HG02623 (cell line): ENCODE results near the gene CALML5.

Experiments
- ATAC-seq: cut with Tn5 transposase; IDR thresholded peaks from one replicate; pipeline ENCODE4 v1.9.1; 2021; ENCODE audit warnings: moderate library complexity; ENCODE audit not compliant: unreplicated experiment

Gene CALML5

GRCh38 chr10:5502571-5503476 lies 3.5 kb upstream of the CALML5 start:
- no peak for ATAC-seq

DNA sequence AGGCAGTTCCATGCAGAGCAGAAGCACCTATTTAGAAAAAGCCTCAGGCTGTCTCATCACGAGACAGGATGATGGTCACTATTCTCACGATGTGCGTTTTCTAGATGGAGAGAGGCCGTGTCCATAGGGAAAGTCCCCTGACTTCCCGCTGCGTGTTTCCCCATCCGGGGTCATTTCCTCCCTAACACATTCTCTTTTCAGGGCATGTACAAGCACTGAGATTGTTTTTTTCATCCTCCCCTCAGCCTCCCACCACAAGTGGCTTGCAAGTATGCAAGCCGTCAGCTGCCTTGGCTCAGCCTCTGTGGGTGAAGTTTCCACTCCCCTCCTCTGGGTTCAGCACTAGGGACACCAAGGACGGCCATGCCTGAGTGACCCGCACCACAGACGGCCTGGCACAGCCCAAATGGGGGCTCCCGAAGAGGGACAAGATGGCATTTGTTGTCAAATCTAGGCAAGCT lies 2.7 kb upstream of the CALML5 start:
- no peak for ATAC-seq

DNA sequence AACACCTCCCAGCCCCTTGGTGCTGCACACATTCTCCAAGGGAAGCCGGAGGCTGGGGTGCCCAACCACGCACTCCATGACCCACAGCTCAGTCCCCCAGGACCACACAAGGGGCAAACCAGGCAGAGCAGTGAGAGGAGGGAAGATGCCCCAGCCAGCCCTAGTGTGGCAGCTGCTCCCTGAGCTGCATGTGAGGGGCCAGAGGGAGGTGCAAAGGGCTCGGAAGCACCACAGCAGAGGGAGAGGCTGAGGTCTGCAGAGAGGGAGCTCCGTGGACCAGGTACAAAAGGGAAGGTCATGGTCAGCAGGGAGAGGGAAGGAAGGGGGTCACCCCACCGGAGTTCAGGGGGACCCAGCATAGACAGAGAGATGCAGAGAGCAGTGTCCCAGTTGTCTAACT lies 1.5 kb upstream of the CALML5 start:
- no peak for ATAC-seq

GRCh38 chr10:5500162-5500670 lies 846 bp upstream of the CALML5 start:
- no peak for ATAC-seq

- no peak for ATAC-seq
These were observed 428 bp downstream of the CALML5 start for GRCh38 chr10:5498791-5499492.

DNA sequence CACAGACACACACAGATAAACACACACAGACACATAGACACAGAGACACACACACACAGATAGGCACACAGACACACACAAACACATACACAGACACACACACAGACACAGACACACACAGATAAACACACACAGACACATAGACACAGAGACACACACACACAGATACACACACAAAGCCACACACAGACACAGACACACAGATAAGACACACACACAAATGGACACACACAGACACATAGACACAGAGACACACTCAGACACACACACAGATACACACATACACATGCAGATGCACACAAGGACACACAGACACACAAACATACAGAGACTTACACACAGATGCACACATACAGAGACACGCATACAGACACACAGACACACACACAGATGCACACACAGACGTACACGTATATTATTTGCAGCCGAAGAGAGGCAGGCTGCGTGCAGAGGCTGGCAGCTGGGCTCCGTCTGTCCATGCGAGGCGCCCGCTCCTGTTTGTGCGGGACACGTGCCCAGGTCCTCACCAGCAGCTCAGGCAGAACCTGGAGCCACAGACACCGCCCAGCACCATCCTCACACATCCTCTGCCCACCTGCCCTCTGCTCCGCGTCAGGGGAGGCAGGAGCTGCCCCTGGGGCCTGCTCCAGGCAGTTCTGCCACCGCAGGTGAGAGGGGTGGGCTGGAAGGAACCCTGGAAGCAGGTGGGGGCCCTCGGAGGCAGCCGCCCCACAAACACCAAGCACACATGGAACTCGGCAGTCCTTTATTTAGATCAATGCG lies 1.2 kb downstream of the CALML5 start:
- no peak for ATAC-seq

DNA sequence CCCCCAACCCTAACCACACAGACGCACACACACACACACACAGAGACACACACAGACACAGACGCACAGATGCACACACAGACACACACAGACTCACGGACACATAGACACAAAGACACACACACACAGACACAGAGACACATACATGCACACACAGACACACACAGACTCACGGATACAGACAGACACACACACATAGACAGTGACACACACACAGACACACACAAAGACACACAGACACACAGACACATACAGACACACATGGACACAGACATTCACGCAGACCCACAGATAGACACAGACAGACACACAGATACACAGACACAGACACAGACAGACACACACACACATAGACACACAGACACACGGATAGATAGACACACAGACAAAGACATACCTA lies 2.1 kb downstream of the CALML5 start:
- no peak for ATAC-seq

GRCh38 chr10:5496261-5497250 lies 2.8 kb downstream of the CALML5 start:
- no peak for ATAC-seq

DNA sequence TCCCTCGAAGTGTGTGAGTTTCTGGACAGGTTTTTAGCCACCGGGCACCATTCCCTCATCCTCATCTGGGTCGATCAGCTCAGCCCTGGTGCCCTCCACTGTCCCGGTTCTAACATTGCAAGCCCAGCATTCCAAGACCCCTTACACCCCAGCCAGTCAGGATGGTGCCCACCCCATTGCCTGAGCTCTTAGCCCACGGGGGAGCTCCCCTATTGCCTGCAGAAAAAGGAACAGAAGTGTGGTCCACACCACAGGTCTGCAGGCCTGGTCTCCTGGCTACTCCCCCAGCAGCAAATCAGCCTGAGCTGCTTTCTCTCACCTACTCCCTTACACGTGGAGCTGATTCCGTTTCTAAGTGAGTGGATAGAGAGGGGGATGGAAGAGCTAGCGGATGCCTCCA lies 4.8 kb downstream of the CALML5 start:
- no peak for ATAC-seq

GRCh38 chr10:5493691-5494090 lies 5.7 kb downstream of the CALML5 start:
- no peak for ATAC-seq

DNA sequence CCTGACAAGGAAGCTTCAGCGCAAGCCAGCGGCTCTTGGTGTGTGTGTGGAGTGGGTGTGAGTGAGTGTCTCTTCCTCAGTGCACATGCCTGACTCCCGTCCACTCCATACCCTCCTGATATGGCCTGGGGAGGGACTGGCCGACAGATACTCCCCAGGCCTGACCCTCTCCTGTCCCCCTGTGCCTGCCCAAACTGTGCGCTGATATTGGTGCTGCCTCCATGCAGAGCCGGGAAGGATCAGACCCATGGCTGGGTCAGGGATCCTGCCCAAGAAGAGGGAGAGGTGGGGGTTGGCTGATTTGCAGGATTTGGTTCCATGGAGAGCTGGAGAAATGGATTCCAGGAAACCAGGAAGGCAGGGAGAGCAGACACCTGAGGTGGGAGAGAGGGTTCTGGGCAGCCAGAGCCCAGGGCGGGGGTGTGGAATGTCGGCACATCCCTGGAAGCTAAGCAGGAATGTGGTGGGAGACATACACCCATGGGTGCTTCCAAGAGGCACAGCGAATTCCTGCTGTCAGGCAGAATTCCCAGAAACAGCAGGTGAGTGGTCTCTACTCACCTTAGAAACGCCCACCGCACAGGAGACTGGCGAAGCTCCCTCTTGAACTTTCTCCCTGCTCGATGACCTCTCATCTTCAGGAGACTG lies 6.3 kb downstream of the CALML5 start:
- no peak for ATAC-seq

DNA sequence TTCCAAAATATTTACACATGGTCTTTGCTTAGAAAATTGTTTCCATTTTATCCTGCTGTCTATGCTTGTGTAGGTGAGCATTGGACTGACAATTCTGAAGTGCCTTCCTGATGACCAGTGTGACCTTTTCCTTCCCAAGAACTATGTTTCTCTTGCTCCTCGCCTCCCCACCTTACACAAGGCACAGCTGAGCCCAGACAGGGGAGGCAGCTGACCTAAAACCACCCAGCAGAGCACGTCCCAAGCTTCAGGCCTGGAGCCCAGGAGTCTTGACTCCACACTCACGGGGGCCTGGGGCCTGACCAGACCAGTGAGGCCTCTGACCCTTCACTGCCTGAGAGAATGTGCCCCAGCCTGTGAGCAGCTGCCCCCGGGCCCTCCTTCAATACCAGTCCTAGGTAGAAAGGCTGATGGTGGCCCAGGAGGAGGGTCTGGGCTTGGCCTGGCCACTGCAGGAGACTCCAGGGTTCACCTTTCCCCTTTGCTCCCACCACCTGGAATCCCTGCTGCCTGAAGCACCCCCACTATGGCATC lies 7.0 kb downstream of the CALML5 start:
- ATAC-seq = no peak

DNA sequence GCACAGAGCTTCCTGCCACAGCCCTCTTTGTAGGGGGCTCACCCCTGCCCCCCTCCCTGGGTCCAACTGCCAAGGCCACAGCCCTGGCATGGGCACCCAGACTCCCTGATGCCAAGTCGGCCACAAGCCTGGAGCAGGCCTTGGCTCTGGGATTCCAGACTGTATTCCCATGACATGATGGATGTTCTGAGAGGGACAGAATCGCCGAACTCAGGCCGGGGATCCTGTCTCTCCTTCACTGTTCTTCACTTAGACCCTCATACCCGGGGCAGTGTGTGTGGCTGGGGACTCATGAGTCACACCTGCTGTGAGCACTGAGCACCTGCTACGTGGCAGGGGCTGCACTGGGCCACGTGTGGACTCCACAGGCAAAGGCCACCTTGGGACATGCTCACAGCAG lies 7.9 kb downstream of the CALML5 start:
- ATAC-seq = no peak

GRCh38 chr10:5490698-5491464 lies 8.5 kb downstream of the CALML5 start:
- no peak for ATAC-seq

DNA sequence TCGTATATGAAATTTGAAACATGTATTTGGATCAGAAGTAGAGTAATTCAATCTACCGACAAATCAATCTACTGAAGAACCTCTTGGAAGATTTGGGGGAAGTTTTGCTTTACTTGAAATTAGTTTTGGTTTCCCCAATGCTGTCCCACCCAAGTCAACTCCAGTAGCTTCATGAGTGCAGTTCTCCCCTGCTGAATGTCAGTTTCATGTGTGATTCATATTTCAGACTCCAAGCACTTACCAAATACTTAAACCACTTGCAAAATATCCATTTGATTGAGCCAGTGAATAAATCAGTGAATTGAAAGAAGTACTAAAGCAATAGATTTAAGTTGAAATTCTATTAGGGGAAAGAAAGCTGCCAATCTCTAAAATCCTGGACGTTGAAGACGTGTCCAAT lies 9.3 kb downstream of the CALML5 start:
- ATAC-seq = no peak

GRCh38 chr10:5488272-5489161 lies 10.9 kb downstream of the CALML5 start:
- ATAC-seq = no peak

DNA sequence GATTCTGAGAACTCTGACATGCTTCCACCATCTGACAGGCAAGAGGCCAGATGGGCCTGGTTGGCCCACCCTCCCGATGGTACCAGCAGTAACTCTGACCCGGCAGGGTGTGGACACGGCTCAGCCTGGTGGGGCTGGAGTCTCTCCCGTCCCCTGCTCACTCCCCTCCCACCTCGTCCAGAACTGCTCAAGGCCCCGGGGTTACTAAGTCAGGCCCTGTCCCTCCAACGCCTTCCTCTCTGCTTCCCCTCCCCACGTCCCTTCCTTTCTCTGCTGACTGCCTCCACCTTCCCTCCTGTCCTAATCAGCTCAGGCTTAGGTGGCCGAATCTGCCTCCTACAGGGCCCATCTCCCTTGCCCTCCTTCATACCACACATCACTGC lies 12.5 kb downstream of the CALML5 start:
- ATAC-seq = no peak
